ENCODE data around the gene KCNIP3. TPM values are rescaled to one million over a fixed set of nuclear protein-coding genes. Genes with fewer than 3 reads are reported as not detected.

Gene KCNIP3
- total RNA-seq, 4 donors from 2014 or later: 2.3 to 28.0 (median 12.7) TPM

GRCh38 chr2:95298486-95299111, 1.5 kb downstream of the KCNIP3 start:
- no peak for TF ChIP-seq CTCF (IDR thresholded peaks at IDR 0.05; ENCODE audit: low read depth)

GRCh38 chr2:95299961-95300360, 2.8 kb downstream of the KCNIP3 start:
- no peak for TF ChIP-seq CTCF (IDR thresholded peaks at IDR 0.05; ENCODE audit: low read depth)

DNA sequence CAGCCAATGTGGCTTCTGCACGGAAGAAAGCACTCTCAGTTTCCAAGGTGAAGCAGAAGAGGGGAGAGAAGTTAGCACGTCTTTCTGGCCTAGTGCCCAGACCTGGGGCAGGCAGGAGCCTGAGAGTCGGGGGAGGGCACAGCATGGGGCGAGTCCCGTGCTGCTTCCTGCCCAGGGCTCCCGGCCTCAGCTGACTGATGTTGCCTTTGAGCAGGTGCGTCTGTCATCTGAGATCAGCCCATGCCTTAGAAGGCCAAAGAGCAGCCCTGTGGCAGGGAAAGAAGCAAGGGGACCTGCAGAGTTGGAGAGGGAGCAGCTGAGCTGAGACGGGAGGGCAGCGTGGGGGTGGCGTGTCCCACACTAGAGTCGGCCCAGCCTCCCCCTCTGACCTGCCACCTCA, 3.3 kb downstream of the KCNIP3 start:
- no peak for TF ChIP-seq CTCF (IDR thresholded peaks at IDR 0.05; ENCODE audit: low read depth)

- TF ChIP-seq CTCF (IDR thresholded peaks at IDR 0.05; ENCODE audit: low read depth): no peak
These were observed 4.0 kb downstream of the KCNIP3 start for GRCh38 chr2:95301186-95301585.

DNA sequence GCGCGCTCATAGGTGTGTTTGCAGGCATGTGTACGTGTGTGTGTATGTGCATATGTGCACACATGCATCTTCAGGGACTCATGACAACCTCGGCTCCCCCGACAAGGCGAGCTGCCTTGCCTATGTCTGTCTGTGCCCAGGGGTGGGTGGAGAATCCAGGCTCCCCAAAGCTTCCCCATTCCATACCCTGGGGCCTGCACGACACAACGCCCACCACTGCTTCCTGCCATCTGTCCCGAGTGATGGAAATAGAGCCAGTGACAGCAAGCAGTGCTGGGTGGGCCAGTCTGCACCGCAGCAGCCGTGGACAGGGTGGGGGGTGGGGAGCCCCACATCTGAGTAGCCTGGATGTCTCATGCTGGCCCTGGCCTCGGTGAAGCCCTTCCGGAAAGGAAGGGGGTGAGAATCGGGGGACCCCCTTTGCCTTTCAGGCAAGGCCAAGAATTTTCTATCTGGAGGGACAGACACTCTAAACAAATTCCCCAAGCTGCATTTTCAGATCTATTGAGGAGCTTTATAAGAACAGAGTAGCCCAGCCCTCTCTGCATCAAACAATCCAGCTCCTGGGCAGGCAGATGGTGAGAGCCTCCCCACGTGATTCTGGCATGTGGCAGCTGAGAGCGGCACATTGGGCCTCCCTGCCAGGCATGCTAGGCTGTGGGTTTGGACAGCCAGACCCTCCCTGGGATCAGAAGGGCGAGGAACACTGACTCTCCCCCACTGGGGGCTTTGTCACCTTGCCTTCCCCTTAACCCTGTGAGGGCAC, 4.9 kb downstream of the KCNIP3 start:
- TF ChIP-seq CTCF (IDR thresholded peaks at IDR 0.05; ENCODE audit: low read depth): no peak

GRCh38 chr2:95303191-95303919, 6.2 kb downstream of the KCNIP3 start:
- no peak for TF ChIP-seq CTCF (IDR thresholded peaks at IDR 0.05; ENCODE audit: low read depth)

Data from subcutaneous adipose tissue (tissue), 4 donors.